HEK293 (cell line): ENCODE data around the gene SKAP1.

Experiments
- CTCF ChIA-PET: fragments of 350-600 bp; formaldehyde crosslinking; extraction: SDS; loops from one replicate; lab custom pipeline; 2021; ENCODE audit warnings: antibody characterized with exemption; lab: Yijun Ruan, JAX
- POLR2A ChIA-PET: fragments of 300-600 bp; formaldehyde crosslinking; extraction: SDS; loops from one replicate; lab custom pipeline; 2020; ENCODE audit warnings: antibody characterized with exemption, inconsistent platforms; lab: Yijun Ruan, JAX
- H3K27ac ChIP-seq: fragments of 200-500 bp; sonication (Bioruptor generic); 2 replicates; pipeline ENCODE4 v1.5.1; 2014; ENCODE audit warnings: low read depth, low read length, control low read depth, inconsistent platforms; ENCODE audit errors: extremely low read depth
- H3K36me3 ChIP-seq, 2 experiments: fragments of 200-500 bp in 1 of 2; sonication (Bioruptor generic) in 1 of 2; 1 replicate in 1 of 2; 2 replicates in 1 of 2; pipeline ENCODE4 v1.5.1; 2014 to 2017; ENCODE audit warnings: inconsistent platforms in 2 of 2, low read length in 2 of 2; ENCODE audit not compliant: control insufficient read depth in 2 of 2, insufficient read depth in 1 of 2
- H3K4me1 ChIP-seq: fragments of 200-500 bp; sonication (Bioruptor generic); 2 replicates; pipeline ENCODE4 v1.5.1; 2014; ENCODE audit warnings: mild to moderate bottlenecking, low read length, inconsistent platforms; ENCODE audit not compliant: control insufficient read depth, insufficient read depth
- H3K4me3 ChIP-seq: 2 replicates; pipeline ENCODE4 v1.5.1; 2011; ENCODE audit warnings: low read depth, mild to moderate bottlenecking, control low read depth, low read length, moderate library complexity
- H3K9me3 ChIP-seq: fragments of 200-500 bp; sonication (Bioruptor generic); 2 replicates; pipeline ENCODE4 v1.5.1; 2014; ENCODE audit warnings: low read depth, low read length, inconsistent platforms; ENCODE audit not compliant: control insufficient read depth, insufficient read depth
- BCL11A ChIP-seq: fragments of 450-650 bp; formaldehyde crosslinking; IDR thresholded peaks from 2 replicates; pipeline ENCODE4 v1.5.1; 2016; ENCODE audit warnings: low read depth, missing biosample characterization, missing genetic modification characterization
- KLF8 ChIP-seq: fragments of 450-650 bp; formaldehyde crosslinking; IDR thresholded peaks from 2 replicates; pipeline ENCODE4 v1.5.1; 2016; ENCODE audit warnings: missing biosample characterization, missing genetic modification characterization
- SCRT2 ChIP-seq: fragments of 450-650 bp; formaldehyde crosslinking; IDR thresholded peaks from 2 replicates; pipeline ENCODE4 v1.5.1; 2016; ENCODE audit warnings: missing biosample characterization, missing genetic modification characterization
- TCF7L2 ChIP-seq: IDR thresholded peaks from 2 replicates; pipeline ENCODE4 v1.6.1; 2011; ENCODE audit warnings: low read depth, mild to moderate bottlenecking, inconsistent platforms, low read length, moderate library complexity, borderline replicate concordance
- WT1 ChIP-seq: fragments of 450-650 bp; formaldehyde crosslinking; IDR thresholded peaks from 2 replicates; pipeline ENCODE4 v1.5.1; 2016; ENCODE audit warnings: missing biosample characterization, missing genetic modification characterization
- ZBTB8A ChIP-seq: fragments of 450-650 bp; formaldehyde crosslinking; IDR thresholded peaks from 2 replicates; pipeline ENCODE4 v1.5.1; 2016; ENCODE audit warnings: missing biosample characterization, missing genetic modification characterization
- ZFHX2 ChIP-seq: fragments of 450-650 bp; formaldehyde crosslinking; conservative IDR thresholded peaks from 2 replicates; pipeline ENCODE4 v1.5.1; 2016; ENCODE audit warnings: missing biosample characterization, missing genetic modification characterization
- ZFP3 ChIP-seq: fragments of 450-650 bp; formaldehyde crosslinking; IDR thresholded peaks from 2 replicates; pipeline ENCODE4 v1.5.1; 2016; ENCODE audit warnings: low read depth, missing biosample characterization, missing genetic modification characterization
- ZFP37 ChIP-seq: fragments of 450-650 bp; formaldehyde crosslinking; IDR thresholded peaks from 2 replicates; pipeline ENCODE4 v1.5.1; 2016; ENCODE audit warnings: missing biosample characterization, missing genetic modification characterization
- ZFP69B ChIP-seq: fragments of 450-650 bp; formaldehyde crosslinking; IDR thresholded peaks from 2 replicates; pipeline ENCODE4 v1.5.1; 2016; ENCODE audit warnings: missing biosample characterization, missing genetic modification characterization
- ZNF132 ChIP-seq: fragments of 450-650 bp; formaldehyde crosslinking; IDR thresholded peaks from 2 replicates; pipeline ENCODE4 v1.5.1; 2017; ENCODE audit warnings: missing biosample characterization, missing genetic modification characterization, borderline replicate concordance
- ZNF223 ChIP-seq: fragments of 450-650 bp; formaldehyde crosslinking; IDR thresholded peaks from 2 replicates; pipeline ENCODE4 v1.5.1; 2016; ENCODE audit warnings: missing biosample characterization, missing genetic modification characterization
- ZNF324 ChIP-seq: fragments of 450-650 bp; formaldehyde crosslinking; IDR thresholded peaks from 2 replicates; pipeline ENCODE4 v1.5.1; 2016; ENCODE audit warnings: missing biosample characterization, missing genetic modification characterization
- ZNF366 ChIP-seq: fragments of 450-650 bp; formaldehyde crosslinking; conservative IDR thresholded peaks from 2 replicates; pipeline ENCODE4 v1.5.1; 2016; ENCODE audit warnings: missing biosample characterization, missing genetic modification characterization
- ZNF548 ChIP-seq: fragments of 450-650 bp; formaldehyde crosslinking; IDR thresholded peaks from 2 replicates; pipeline ENCODE4 v1.5.1; 2016; ENCODE audit warnings: missing biosample characterization, missing genetic modification characterization
- ZNF555 ChIP-seq: fragments of 450-650 bp; formaldehyde crosslinking; conservative IDR thresholded peaks from 2 replicates; pipeline ENCODE4 v1.5.1; 2017; ENCODE audit warnings: missing biosample characterization, mild to moderate bottlenecking, missing genetic modification characterization, inconsistent platforms
- ZNF596 ChIP-seq: fragments of 450-650 bp; IDR thresholded peaks from 2 replicates; pipeline ENCODE4 v1.5.0; 2018; ENCODE audit warnings: missing biosample characterization, mild to moderate bottlenecking, missing genetic modification characterization, moderate library complexity
- ZNF830 ChIP-seq: fragments of 450-650 bp; IDR thresholded peaks from 2 replicates; pipeline ENCODE4 v1.5.0; 2018; ENCODE audit warnings: missing biosample characterization, missing genetic modification characterization, low read depth, mild to moderate bottlenecking, moderate library complexity
- ZNF837 ChIP-seq: fragments of 450-650 bp; formaldehyde crosslinking; IDR thresholded peaks from 2 replicates; pipeline ENCODE4 v1.5.1; 2016; ENCODE audit warnings: missing biosample characterization, missing genetic modification characterization
- ZNF843 ChIP-seq: fragments of 450-650 bp; formaldehyde crosslinking; IDR thresholded peaks from 2 replicates; pipeline ENCODE4 v1.5.1; 2016; ENCODE audit warnings: missing biosample characterization, missing genetic modification characterization
- TF ChIP-seq, protein P1 (sequence below): fragments of 450-650 bp; IDR thresholded peaks from 2 replicates; pipeline ENCODE4 v1.5.1; 2018; ENCODE audit warnings: missing biosample characterization, mild to moderate bottlenecking, missing genetic modification characterization
- TF ChIP-seq, protein P2 (sequence below): fragments of 450-650 bp; formaldehyde crosslinking; IDR thresholded peaks from 2 replicates; pipeline ENCODE4 v1.5.1; 2016; ENCODE audit warnings: missing biosample characterization, missing genetic modification characterization
- TF ChIP-seq, protein P3 (sequence below): fragments of 450-650 bp; formaldehyde crosslinking; IDR thresholded peaks from 2 replicates; pipeline ENCODE4 v1.5.1; 2016; ENCODE audit warnings: missing biosample characterization, missing genetic modification characterization
- TF ChIP-seq, protein P4 (sequence below): fragments of 450-650 bp; formaldehyde crosslinking; IDR thresholded peaks from 2 replicates; pipeline ENCODE4 v1.5.1; 2016; ENCODE audit warnings: missing biosample characterization, missing genetic modification characterization
- TF ChIP-seq, protein P5 (sequence below): fragments of 450-650 bp; formaldehyde crosslinking; IDR thresholded peaks from 2 replicates; pipeline ENCODE4 v1.5.1; 2017; ENCODE audit warnings: missing biosample characterization, missing genetic modification characterization

SKAP1 gene

DNA sequence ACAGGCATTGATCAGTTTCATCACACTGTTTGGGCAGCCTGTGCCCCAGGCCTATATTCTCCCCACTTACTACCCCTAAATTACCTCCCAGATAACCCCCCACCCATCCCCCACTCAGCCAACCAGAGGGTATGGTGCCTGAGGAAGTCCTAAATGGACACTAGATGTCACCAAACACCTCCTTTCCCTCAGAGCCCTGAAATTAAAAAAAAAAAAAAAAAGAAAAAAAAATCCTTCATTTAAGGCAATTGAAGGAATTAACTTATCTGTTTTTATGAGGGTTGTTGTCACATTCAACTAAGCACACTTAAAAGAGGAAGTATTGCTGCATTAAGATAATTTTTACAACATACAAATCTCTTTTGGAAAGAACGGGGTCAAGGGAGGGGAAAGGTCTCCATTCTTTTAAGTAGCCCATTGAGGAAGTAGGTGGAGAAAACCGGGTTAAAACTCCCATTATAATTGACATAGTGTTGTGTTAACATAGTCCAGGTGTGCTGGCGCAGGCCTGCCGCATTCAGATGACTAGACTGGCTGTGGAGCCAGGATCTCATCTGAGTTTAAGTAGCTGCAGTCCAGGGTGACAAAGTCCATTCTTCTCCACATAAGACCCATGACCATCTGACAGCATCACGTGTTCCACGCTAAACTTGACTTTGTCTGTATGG is 276.2 kb downstream of the SKAP1 start (continued):
- TF ChIP-seq, protein P1, sequence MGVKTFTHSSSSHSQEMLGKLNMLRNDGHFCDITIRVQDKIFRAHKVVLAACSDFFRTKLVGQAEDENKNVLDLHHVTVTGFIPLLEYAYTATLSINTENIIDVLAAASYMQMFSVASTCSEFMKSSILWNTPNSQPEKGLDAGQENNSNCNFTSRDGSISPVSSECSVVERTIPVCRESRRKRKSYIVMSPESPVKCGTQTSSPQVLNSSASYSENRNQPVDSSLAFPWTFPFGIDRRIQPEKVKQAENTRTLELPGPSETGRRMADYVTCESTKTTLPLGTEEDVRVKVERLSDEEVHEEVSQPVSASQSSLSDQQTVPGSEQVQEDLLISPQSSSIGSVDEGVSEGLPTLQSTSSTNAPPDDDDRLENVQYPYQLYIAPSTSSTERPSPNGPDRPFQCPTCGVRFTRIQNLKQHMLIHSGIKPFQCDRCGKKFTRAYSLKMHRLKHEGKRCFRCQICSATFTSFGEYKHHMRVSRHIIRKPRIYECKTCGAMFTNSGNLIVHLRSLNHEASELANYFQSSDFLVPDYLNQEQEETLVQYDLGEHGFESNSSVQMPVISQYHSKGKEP (tag by site-specific recombination), result 0 out of 2 replicates have a peak, but pooled peaks have one; percentile 3
- TF ChIP-seq ZFP69B (tag by site-specific recombination) (no peak), ZBTB8A (tag by site-specific recombination) (peak; percentile 24; the same call in 1 of the 2 replicates), SCRT2 (tag by site-specific recombination) (no peak), TCF7L2 (0 out of 2 replicates have a peak, but pooled peaks have one; percentile 44), ZNF132 (tag by site-specific recombination) (no peak), WT1 (tag by site-specific recombination) (peak; percentile 26; the same call in 1 of the 2 replicates), KLF8 (peak; percentile 61; the same call in 1 of the 2 replicates), ZNF548 (tag by site-specific recombination) (no peak)
- TF ChIP-seq, protein P2, sequence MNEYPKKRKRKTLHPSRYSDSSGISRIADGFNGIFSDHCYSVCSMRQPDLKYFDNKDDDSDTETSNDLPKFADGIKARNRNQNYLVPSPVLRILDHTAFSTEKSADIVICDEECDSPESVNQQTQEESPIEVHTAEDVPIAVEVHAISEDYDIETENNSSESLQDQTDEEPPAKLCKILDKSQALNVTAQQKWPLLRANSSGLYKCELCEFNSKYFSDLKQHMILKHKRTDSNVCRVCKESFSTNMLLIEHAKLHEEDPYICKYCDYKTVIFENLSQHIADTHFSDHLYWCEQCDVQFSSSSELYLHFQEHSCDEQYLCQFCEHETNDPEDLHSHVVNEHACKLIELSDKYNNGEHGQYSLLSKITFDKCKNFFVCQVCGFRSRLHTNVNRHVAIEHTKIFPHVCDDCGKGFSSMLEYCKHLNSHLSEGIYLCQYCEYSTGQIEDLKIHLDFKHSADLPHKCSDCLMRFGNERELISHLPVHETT (tag by site-specific recombination), result 0 out of 2 replicates have a peak, but pooled peaks have one; percentile 13
- TF ChIP-seq, protein P3, sequence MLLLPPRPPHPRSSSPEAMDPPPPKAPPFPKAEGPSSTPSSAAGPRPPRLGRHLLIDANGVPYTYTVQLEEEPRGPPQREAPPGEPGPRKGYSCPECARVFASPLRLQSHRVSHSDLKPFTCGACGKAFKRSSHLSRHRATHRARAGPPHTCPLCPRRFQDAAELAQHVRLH (tag by site-specific recombination), result peak; percentile 84

DNA sequence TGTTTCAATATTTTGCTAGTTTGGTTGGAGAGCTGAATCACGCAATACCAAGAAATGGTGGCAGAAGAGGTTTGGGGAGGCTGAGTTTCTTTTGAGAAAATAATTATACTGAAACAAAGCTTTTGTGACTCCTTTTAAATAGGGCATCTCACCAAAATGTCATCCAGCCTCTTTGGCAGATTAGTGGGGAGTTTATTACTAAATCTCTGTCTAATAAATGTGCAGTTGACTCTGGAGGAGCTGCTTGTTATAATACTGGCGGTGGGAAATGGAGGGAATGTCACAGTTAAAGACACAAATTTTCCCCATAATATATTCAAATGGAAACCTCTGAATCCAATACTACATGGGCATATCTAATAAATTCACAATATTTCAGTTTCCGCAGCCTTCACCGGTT is 277.7 kb downstream of the SKAP1 start:
- H3K36me3 ChIP-seq, result no peaks in the 10 kb centered on the region
- H3K27ac ChIP-seq, result no peak overlapping the region
- H3K4me1 ChIP-seq, result peaks cover 23% of the 10 kb centered on the region
- ChIA-PET CTCF (interaction anchor here (0.7 to 2.3 kb wide), 9 partner anchors 17 to 450 kb away, joined by 3 to 9 read pairs (median 4); no protein-coding TSS in a partner anchor), POLR2A (no interaction called here)
- H3K9me3 ChIP-seq, result no peaks in the 10 kb centered on the region
- no peak overlapping the region for H3K4me3 ChIP-seq
- TF ChIP-seq ZNF223 (tag by site-specific recombination) (no peak), ZNF596 (tag by site-specific recombination) (no peak), ZNF366 (tag by site-specific recombination) (no peak), BCL11A (tag by site-specific recombination) (no peak), ZFP37 (no peak), ZNF837 (tag by site-specific recombination) (no peak), ZFP3 (tag by site-specific recombination) (no peak), ZNF324 (no peak), ZNF555 (no peak), ZNF843 (tag by site-specific recombination) (no peak), ZNF830 (tag by site-specific recombination) (no peak), ZFHX2 (tag by site-specific recombination) (no peak)
- TF ChIP-seq, protein P4, sequence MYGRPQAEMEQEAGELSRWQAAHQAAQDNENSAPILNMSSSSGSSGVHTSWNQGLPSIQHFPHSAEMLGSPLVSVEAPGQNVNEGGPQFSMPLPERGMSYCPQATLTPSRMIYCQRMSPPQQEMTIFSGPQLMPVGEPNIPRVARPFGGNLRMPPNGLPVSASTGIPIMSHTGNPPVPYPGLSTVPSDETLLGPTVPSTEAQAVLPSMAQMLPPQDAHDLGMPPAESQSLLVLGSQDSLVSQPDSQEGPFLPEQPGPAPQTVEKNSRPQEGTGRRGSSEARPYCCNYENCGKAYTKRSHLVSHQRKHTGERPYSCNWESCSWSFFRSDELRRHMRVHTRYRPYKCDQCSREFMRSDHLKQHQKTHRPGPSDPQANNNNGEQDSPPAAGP (tag by site-specific recombination), result no peak
- TF ChIP-seq, protein P5, sequence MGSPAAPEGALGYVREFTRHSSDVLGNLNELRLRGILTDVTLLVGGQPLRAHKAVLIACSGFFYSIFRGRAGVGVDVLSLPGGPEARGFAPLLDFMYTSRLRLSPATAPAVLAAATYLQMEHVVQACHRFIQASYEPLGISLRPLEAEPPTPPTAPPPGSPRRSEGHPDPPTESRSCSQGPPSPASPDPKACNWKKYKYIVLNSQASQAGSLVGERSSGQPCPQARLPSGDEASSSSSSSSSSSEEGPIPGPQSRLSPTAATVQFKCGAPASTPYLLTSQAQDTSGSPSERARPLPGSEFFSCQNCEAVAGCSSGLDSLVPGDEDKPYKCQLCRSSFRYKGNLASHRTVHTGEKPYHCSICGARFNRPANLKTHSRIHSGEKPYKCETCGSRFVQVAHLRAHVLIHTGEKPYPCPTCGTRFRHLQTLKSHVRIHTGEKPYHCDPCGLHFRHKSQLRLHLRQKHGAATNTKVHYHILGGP (tag by site-specific recombination), result no peak
